ENCODE results near the gene MB21D2. TPM values are rescaled to one million over a fixed set of nuclear protein-coding genes. Genes with fewer than 3 reads are reported as not detected.
"Not testable (repeated sequence)": the region's sequence is repeated elsewhere in the genome, so short reads cannot be mapped to it uniquely, and the experiment has no call there.

The MB21D2 gene
- polyA plus RNA-seq, 10 donors: 12.4 to 20.7 (median 16.7) TPM

DNA sequence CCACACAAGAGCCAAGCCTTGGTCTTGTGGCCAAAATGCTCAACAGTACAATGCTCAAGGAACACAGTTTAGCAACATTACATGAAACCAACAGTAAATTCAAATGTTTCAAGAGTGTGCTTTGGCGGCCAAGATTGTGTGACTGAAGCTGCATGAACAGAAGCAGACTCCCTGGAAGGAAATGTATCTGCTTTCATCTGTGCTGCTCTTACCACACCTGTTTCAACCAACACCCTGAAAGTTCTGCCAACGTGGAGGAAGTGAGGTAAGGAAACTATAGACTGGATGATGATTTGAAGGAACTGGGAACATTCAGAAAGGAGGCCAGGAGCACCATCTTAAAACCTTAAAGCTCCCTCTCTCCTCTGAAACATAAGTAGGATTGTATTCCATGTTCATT lies 55.7 kb downstream of the MB21D2 start:
- no peak for DNase-seq

- no peak for DNase-seq
These were observed 57.2 kb downstream of the MB21D2 start for GRCh38 chr3:192860454-192860853.

GRCh38 chr3:192858849-192859585 lies 58.6 kb downstream of the MB21D2 start:
- DNase-seq: peak in 1 of 3 donors; percentile 20

DNA sequence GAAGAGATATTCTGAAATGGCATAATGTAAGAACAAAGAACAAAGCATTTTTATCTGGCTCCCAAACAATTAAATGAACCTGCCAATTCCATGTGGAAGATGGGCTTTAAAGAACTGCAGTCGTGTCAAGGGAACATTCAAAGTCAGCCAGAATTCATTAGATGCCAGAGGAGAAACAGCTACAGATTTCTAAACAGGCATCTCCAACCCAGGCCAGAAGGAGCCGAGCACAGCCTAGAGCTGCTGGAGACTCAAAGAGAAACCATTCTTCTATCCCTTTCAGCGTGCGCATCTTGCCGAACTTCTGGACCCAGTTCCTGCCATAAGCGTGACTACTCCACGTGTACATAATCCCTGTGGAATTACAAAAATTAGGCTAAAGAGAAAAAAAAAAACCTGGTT lies 60.4 kb downstream of the MB21D2 start:
- peak in 1 of 3 donors; percentile 20 for DNase-seq

GRCh38 chr3:192855434-192855833 lies 62.2 kb downstream of the MB21D2 start:
- DNase-seq: no peak

- peak in 1 of 3 donors; percentile 53 for DNase-seq
These were observed 65.8 kb downstream of the MB21D2 start for GRCh38 chr3:192851821-192852372.

- DNase-seq: no peak
These were observed 67.1 kb downstream of the MB21D2 start for GRCh38 chr3:192850451-192850981.

- DNase-seq: not testable (repeated sequence)
These were observed 67.8 kb downstream of the MB21D2 start for GRCh38 chr3:192849821-192850220.

DNA sequence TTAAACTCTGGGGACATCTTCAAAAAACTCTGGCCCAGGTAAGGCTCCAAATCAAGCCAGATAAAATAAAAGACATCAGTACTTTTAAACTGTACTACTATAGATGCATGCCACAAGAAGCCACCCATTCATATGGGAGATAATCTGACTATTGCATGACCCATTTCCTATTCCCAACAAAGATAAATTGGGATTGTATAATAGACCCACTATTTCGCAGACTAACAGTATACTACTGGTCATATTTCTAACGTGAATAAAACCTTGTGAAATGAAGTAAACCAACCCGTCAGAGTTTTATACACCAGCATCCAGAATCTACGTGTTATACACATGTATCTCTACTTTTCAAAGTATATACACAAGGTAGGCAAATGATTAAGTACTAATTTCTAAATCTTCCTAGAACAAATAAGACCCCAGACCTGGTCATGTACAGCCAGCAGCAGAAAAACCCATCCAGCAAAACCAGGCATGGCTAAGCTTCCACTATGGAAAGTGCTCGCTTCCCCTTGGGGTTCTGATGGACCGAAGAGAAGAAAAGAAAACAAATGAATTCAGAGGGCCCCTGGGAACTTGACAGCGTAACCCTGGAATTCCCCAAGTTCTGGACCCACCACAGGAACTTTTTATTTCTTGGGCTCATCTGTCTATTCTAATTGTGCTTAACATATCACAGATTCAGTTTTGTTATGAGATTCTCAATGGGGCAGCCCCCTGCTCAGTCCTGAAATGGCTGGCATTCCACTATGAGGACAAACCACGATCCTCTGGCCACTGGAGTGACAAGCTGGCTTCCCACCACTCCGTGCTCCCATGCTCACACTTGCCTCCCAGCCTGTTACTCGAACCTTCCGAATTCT lies 69.1 kb downstream of the MB21D2 start:
- no peak for DNase-seq

DNA sequence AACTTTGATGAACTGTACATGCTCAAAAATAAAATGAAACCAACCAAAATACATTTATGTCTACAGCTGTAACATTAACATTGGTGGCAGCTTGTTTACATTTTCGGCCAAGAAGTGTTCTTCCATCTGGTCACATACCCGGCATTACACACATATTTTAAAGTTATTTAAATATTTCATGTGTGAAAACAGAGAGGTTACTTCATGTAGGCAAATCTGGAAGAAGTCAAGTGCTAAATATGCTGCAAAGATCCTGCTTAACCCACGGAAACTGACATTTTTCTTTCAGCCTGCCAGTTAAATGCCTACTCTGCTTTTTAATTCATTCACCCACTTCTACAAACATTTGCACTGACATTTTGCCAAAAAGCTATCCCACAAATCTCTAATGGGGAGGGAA lies 69.7 kb downstream of the MB21D2 start:
- peak in 1 of 3 donors; percentile 27 for DNase-seq

DNA sequence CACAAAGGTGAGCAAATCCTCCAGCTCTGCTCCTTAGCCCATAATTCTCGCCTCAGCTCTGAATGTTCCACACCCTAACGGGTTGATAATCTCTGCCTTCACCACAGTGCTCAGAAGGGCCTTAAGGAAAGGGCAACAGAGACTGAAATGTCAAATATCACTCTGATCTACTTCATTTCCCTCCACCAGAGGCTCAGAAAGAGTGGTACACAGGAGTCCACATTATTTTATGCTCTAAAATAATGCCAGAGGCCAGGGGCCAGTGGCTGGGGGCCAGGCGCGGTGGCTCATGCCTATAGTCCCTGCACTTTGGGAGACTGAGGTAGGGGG lies 72.2 kb downstream of the MB21D2 start:
- DNase-seq: no peak

- no peak for DNase-seq
These were observed 72.7 kb downstream of the MB21D2 start for GRCh38 chr3:192844836-192845525.

DNA sequence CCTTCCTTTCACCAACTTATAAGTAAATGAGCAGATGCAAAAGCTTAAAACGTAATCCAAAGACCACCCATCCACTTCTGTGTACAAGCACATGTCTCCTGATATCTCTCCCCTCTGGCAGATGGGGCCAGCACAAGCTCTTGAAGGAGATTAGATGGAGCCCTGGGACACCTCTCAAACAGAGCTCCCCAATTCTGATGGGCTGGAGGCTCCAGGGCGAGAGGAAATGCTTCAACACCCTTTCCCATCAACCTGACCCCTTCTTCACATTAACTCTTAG lies 73.2 kb downstream of the MB21D2 start:
- no peak for DNase-seq

DNA sequence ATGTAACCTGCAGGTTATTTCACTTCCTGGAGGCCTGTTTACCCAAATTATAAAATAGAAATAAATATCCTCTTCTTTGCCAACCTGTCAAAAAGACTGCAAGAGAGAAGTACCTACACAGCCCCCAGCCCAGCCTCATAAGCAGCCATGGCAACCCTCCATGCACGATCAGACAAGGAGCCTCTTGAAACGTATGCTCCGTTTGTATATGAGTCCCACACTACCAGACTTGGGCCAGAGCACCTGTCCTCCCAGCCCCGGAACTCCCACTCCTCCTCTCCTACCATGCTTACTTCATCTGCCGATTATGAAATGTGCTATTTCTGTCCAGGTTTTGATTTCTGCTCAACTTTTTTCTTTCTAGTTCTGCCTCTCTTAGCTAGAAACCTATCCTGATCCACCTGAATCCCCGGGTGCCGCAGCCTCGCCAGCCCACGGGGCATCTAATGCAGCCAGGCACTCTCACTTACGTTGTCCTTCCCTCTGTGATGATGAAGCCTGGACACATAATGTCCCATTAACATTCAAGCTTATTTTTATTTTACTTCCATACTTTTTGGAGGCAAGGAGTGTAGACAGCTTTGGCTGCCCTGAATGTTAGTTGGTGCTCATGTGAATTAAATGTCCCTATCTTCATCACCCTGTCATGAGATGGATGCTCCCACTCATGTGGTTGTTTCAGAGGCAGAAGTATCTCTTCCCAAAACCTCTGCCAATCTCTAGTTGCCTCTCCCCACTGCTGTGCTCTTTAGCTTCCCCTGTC lies 73.8 kb downstream of the MB21D2 start:
- DNase-seq: no peak

DNA sequence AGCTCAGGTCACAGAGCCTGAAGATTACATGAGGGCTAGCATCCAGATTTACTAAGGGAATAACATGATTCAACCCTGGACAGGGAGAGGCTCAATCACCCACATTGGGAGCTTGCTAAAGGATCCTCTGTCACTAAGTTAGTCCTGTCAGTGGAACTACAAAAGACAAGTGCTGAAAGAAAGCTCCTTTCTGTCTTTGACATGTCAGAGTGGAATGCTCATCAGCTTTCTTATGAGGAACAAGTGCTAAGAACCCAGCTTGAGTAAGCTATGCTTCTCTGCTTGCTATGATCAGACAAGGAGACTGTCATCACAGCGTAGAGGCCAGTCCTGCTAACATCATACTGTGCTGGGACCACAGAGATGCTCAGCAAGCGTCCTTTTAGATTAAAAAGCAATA lies 74.5 kb downstream of the MB21D2 start:
- no peak for DNase-seq

GRCh38 chr3:192842711-192843110 lies 74.9 kb downstream of the MB21D2 start:
- no peak for DNase-seq

- DNase-seq: no peak
These were observed 75.5 kb downstream of the MB21D2 start for GRCh38 chr3:192842138-192842537.

GRCh38 chr3:192841428-192841827 lies 76.2 kb downstream of the MB21D2 start:
- no peak for DNase-seq

DNA sequence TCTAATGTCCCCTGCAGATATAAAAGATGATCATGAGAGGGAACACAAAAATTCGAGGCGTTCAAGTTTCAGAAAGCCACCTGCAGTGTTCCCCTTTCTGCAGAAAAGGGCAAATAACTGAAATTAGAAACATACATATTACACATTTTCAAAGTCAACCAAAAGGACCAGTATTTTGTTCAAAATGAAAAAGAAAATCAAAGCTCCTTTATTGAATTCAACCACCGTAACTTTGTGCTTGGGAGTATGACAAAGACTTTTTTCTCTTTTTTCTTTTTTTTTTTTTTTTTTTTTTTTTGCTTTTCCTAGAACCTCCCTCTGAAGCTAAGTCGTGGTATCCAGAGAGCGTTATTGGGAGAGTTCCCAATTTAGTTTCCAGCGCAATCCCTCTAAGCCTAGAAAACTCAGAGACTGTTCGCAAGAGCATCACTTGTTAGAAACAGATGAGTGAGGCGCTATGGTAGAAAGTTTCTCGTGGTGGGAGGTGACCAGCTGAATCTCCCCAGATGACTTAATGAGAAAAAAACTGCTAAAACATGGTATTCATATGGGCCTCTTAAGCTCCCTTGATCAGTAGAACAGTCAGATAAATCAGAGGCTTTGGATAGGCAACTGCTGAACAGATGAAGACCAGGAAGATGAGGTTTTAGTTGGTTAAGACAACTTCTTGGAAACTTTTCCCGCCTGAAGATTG lies 77.4 kb downstream of the MB21D2 start:
- no peak for DNase-seq

Measured in muscle of back (tissue), 11 donors.